Tibial nerve (tissue), 4 donors: ENCODE measurements around the gene UPK1A. TPM values are rescaled to one million over a fixed set of nuclear protein-coding genes. Genes with fewer than 3 reads are reported as not detected.
A peak's percentile ranks its signal among the peaks of the same experiment; 100 is the strongest.

Source experiments
- DNase-seq, 2 donors: peaks; one replicate each; pipeline ENCODE4 v3.0.0-alpha.2; 2019; ENCODE audit warnings: low spot score in 2 of 2
- H3K27ac ChIP-seq, 4 donors: fragments of 200-600 bp; sonication (generic) in 3 of 4; one replicate each; pipeline ENCODE4 v1.5.1; 2017 to 2019; ENCODE audit warnings: mild to moderate bottlenecking in 1 of 4
- H3K27me3 ChIP-seq, 2 donors: fragments of 200-600 bp; sonication (generic) in 1 of 2; one replicate each; pipeline versions ENCODE4 v1.5.1 to v1.6.0; 2017 to 2019
- H3K36me3 ChIP-seq, 3 donors: fragments of 200-600 bp; sonication (generic); one replicate each; pipeline ENCODE4 v1.5.1; 2018 to 2019
- H3K4me1 ChIP-seq, 4 donors: fragments of 200-600 bp; sonication (generic) in 3 of 4; one replicate each; pipeline ENCODE4 v1.5.1; 2017 to 2019
- H3K4me3 ChIP-seq, 4 donors: fragments of 200-600 bp; sonication (generic) in 3 of 4; one replicate each; pipeline ENCODE4 v1.5.1; 2017 to 2019; ENCODE audit warnings: mild to moderate bottlenecking in 1 of 4, moderate library complexity in 1 of 4
- H3K9me3 ChIP-seq, 4 donors: fragments of 200-600 bp; sonication (generic) in 3 of 4; one replicate each; pipeline ENCODE4 v1.5.1; 2017 to 2019
- CTCF ChIP-seq, 5 experiments: fragments of 200-600 bp in 3 of 5; fragments of 450-650 bp in 2 of 5; sonication (generic) in 3 of 5; IDR thresholded peaks; one replicate each; pipeline ENCODE4 v1.5.1; 2016 to 2019; ENCODE audit warnings: antibody characterized with exemption in 5 of 5, mild to moderate bottlenecking in 3 of 5, moderate library complexity in 2 of 5
- EP300 ChIP-seq, 2 donors: sonication (generic); formaldehyde crosslinking; IDR thresholded peaks; one replicate each; pipeline ENCODE4 v1.6.1; 2017; ENCODE audit warnings: antibody characterized with exemption in 2 of 2, mild to moderate bottlenecking in 1 of 2
- POLR2A ChIP-seq, 2 donors: fragments of 450-650 bp; IDR thresholded peaks; one replicate each; pipeline ENCODE4 v1.6.1; 2017; ENCODE audit warnings: antibody characterized with exemption in 2 of 2, mild to moderate bottlenecking in 2 of 2, moderate library complexity in 2 of 2
- WGBS, 2 donors: methylation state at CpG; one replicate each; pipeline ENCODE4 v1.1.5; 2018; 5-methylcytosine and 5-hydroxymethylcytosine counted together
- total RNA-seq, 4 donors: library from RNA; depleted of rRNA; stranded (reverse); fragments of >200 nt; gene quantifications; one replicate each; pipeline ENCODE4 v1.1.0, GENCODE V29; 2016

The UPK1A gene
- total RNA-seq, 4 donors from 2014 or later = not detected

- Histone ChIP-seq H3K27me3 (no peaks in the 10 kb centered on the region), H3K4me1 (peaks cover 0 to 13% (median 9%) of the 10 kb centered on the region in 4 donors), H3K9me3 (no peaks in the 10 kb centered on the region), H3K4me3 (no peak overlapping the region), H3K27ac (no peak overlapping the region), H3K36me3 (no peaks in the 10 kb centered on the region)
- no peak for TF ChIP-seq EP300 (IDR thresholded peaks at IDR 0.05)
- no peak for TF ChIP-seq CTCF (IDR thresholded peaks at IDR 0.05)
- TF ChIP-seq POLR2A (IDR thresholded peaks at IDR 0.05) = no peak
- 58 to 60% methylated on average over 13 of the region's 13 CpGs for WGBS, 2 donors
- DNase-seq = no peak
Measured at GRCh38 chr19:35710784-35711723, 44.7 kb downstream of the UPK1A start.

- 68 to 70% methylated on average over 11 of the region's 11 CpGs for WGBS, 2 donors
- no peaks in the 10 kb centered on the region for H3K9me3 ChIP-seq
- H3K36me3 ChIP-seq = no peaks in the 10 kb centered on the region
- TF ChIP-seq CTCF (IDR thresholded peaks at IDR 0.05) = no peak
- TF ChIP-seq POLR2A (IDR thresholded peaks at IDR 0.05) = no peak
- TF ChIP-seq EP300 (IDR thresholded peaks at IDR 0.05) = no peak
- no peaks in the 10 kb centered on the region for H3K27me3 ChIP-seq
- DNase-seq = no peak
- no peak overlapping the region for H3K27ac ChIP-seq
- H3K4me3 ChIP-seq = peak overlapping the region in 1 of 4 donors; percentile 21
- H3K4me1 ChIP-seq = peaks cover 0 to 15% (median 12%) of the 10 kb centered on the region in 4 donors
Measured at GRCh38 chr19:35712567-35713505, 46.5 kb downstream of the UPK1A start.

DNA sequence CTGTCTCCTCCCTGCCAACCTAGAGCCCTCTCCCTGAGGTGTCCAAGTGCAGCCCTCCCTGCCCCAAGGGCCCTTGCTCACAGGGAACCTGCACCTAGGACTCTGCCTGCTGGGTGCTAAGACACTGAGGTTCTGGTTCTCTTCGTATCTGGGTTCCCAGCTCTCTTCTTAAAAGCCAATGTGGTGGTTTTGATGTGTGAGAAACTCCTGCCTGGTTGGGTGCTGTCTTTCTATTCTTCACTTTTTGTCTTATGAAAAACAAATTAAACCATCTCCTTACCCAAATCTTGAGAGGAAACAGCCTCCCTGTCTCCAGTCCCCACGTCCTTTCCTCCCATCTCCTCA lies 47.2 kb downstream of the UPK1A start:
- Histone ChIP-seq H3K36me3 (no peaks in the 10 kb centered on the region), H3K4me1 (peaks cover 0 to 15% (median 13%) of the 10 kb centered on the region in 4 donors), H3K27ac (no peak overlapping the region), H3K27me3 (no peaks in the 10 kb centered on the region), H3K9me3 (no peaks in the 10 kb centered on the region), H3K4me3 (peak overlapping the region in 1 of 4 donors; percentile 21)
- no peak for DNase-seq
- 68 to 77% methylated on average over 2 of the region's 2 CpGs for WGBS, 2 donors
- TF ChIP-seq EP300 (IDR thresholded peaks at IDR 0.05) = no peak
- TF ChIP-seq POLR2A (IDR thresholded peaks at IDR 0.05) = no peak

GRCh38 chr19:35713904-35714495 lies 47.7 kb downstream of the UPK1A start:
- no peaks in the 10 kb centered on the region for H3K27me3 ChIP-seq
- DNase-seq = no peak
- WGBS, 2 donors = 82 to 84% methylated on average over 10 to 12 of the region's 12 CpGs
- no peak overlapping the region for H3K27ac ChIP-seq
- no peak overlapping the region for H3K4me3 ChIP-seq
- no peaks in the 10 kb centered on the region for H3K36me3 ChIP-seq
- no peaks in the 10 kb centered on the region for H3K9me3 ChIP-seq
- peaks cover 0 to 20% (median 17%) of the 10 kb centered on the region in 4 donors for H3K4me1 ChIP-seq
- no peak for TF ChIP-seq EP300 (IDR thresholded peaks at IDR 0.05)
- no peak for TF ChIP-seq POLR2A (IDR thresholded peaks at IDR 0.05)
- TF ChIP-seq CTCF (IDR thresholded peaks at IDR 0.05) = no peak

DNA sequence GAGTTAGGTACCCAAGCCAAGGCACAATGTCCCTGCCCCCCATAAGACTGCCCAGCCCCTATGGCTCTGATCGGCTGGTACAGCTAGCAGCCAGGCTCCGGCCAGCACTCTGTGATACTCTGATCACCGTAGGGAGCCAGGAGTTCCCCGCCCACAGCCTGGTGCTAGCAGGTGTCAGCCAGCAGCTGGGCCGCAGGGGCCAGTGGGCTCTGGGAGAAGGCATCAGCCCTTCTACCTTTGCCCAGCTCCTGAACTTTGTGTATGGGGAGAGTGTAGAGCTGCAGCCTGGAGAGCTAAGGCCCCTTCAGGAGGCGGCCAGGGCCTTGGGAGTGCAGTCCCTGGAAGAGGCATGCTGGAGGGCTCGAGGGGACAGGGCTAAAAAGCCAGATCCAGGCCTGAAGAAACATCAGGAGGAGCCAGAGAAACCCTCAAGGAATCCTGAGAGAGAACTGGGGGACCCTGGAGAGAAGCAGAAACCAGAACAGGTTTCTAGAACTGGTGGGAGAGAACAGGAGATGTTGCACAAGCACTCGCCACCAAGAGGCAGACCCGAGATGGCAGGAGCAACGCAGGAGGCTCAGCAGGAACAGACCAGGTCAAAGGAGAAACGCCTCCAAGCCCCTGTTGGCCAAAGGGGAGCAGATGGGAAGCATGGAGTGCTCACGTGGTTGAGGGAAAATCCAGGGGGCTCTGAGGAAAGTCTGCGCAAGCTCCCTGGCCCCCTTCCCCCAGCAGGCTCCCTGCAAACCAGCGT lies 48.5 kb downstream of the UPK1A start:
- peaks cover 0 to 28% (median 23%) of the 10 kb centered on the region in 4 donors for H3K4me1 ChIP-seq
- WGBS, 2 donors = 73 to 79% methylated on average over 14 of the region's 14 CpGs

More for the DNA sequence above, 48.5 kb downstream of the UPK1A start:
- DNase-seq = no peak
- TF ChIP-seq POLR2A (IDR thresholded peaks at IDR 0.05) = no peak
- TF ChIP-seq EP300 (IDR thresholded peaks at IDR 0.05) = no peak
- TF ChIP-seq CTCF (IDR thresholded peaks at IDR 0.05) = no peak
- H3K4me3 ChIP-seq = no peak overlapping the region
- no peak overlapping the region for H3K27ac ChIP-seq
- H3K27me3 ChIP-seq = no peaks in the 10 kb centered on the region
- peaks cover 0 to 2% (median 0%) of the 10 kb centered on the region in 3 donors for H3K36me3 ChIP-seq
- no peaks in the 10 kb centered on the region for H3K9me3 ChIP-seq
